Suppressor macrophage treated with lipopolysaccharide for 4 hours (primary cell): ENCODE measurements around the gene CBLN1.

Experiments
- DNase-seq: peaks from one replicate; pipeline ENCODE4 v3.0.0-alpha.2; 2020

The CBLN1 gene

DNA sequence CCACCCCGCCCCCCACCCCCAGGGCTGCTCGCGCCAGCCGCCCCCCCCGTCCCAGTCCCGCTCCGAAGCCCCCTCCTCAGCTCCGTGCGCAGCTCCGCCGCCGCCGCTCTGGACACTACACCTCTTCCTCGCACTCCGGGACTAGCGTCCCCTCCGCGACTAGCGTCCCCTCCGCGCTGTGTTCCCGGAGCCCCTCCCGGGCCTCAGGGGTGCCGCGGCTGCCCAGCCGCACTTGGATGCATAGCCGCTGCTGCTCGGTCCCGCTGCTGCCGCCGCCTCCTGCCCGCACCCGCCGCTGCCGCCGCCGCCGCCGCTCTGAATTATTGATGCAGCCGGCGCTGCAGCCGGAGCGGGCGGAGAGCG is at the start of gene CBLN1:
Gene CBLN1, minus strand, starts transcription at position 359 of the 363 bp plus-strand sequence. CDS start 373 bp downstream, outside the sequence.
- no peak for DNase-seq

DNA sequence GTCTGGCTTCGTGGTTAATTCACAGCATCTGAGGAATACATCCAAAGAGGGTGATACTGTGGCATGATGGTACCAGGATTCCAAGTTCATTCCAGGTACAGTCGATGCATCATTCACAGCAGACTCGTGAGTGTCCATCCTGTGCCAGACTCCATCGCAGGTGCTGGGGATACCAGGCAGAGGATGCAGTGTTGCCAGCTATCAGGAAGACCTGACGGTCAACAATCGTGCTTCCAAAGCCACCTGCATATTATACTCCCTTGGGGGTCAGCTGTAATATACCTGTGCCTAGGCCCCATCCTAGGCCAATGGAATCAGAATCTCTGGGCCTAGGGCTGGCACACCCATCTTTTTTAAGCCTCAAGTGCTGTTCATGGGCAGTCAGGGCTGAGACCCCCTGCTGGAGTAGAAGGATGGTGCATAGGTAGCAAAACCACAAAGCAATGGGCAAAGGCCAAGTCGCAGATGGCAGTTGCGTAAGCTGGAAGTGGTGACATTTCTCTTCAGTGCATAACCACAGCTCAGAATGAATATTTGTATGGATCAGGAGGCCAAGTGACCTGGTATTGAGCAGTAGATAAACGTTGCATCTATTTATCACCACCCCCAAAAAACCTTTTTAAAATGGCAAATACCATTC is 49.0 kb upstream of the CBLN1 start:
- DNase-seq: no peak

DNA sequence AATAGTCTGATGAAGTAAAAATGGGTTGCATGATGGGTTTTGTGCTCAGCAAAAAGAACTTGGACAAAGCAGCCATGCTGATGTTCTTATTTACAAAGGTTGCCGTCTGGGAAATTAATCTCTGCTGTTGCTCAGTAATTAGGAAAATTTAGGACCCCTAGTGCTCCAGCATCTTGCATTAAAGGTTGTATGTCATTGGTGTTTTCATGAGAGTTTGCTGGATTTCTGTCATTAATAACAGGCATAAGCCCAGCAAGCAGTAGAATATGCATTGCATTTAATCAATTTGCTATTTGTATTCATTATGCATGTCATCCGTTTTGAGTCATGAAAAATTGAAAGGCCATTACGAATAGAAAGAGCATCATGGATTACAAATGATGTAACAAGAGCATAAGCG is 46.7 kb upstream of the CBLN1 start:
- no peak for DNase-seq

DNA sequence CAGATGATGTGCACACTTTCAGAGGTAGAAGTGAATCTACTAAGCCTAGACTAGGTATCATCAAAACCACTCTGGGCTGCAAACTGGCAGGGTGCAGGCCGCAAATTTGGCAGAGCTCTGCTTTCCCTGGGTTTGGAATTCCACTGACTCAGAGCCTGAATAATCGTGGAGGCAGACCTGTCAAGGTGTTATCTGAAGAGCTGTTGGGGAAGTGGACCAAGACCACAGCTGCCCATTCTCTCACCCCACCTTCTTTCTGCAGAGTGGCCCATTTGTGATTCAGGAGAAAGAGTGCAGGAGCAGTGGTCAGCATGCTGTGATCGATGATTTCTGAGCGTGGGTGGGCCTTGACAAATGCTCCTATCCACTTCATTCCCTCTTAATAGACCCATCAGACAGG is 45.8 kb upstream of the CBLN1 start:
- DNase-seq: no peak

DNA sequence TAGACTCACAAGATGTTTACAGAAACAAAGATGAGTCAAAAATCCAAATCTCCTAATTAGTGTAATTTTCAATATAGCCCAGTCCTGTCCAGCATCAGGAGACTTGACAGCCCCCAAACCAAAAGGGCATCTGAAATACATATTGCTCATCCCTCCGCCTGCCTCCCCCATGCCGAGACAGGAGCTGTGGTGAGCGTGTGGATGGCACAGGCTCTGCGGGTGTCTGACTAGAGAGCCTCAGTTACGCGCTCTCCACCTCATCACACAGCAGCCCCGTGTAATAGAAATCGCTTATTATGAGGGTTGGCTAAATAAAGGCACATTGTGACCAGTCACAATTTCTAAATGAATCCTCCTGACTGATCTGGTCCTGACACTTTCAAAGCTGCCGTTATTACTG is 43.1 kb upstream of the CBLN1 start:
- no peak for DNase-seq

DNA sequence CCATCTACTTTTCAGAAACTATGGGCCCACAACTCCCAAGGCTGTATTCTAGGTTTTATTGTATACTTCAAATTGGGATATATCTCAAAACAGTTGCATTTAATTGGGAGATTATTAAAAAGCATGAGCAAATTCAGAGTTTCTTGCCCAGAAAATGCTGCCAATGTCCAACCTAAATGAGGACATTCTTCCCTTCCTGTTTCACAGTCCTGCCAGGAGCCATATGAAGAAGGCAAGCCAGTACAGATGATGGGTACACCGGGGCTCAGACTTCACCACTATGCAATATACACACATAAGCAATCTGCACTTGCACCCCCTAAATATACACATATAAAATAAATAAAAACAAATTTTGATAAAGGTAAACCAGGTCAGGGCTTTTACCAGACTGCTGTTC is 34.0 kb upstream of the CBLN1 start:
- DNase-seq: no peak

DNA sequence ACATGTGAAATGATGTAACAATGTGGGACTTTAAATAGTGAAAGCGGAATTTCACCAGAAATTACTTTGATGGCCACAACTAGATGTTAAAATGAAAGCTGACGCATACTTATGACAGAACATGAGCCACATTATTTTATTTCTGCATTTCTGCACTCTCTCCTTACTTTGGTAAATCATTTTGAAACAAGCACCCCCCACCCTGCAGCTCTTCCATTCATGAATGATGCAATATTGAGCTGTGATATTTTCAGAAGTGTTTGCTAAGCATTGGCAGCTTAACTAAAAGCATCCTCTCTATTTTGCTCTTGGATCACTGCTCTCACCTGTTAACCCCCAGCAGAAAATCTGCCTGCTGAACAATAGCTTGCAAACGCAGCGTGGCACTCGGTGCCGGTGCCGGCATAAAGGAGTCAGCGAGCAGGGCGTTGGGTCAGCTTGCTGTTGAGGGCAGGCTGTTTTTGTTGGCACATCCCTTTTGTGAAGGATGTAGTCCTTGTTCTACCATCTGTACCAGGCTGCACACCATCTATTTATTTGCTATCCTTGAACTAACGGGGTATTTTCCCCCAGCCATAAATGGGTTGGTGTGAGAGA is 30.8 kb upstream of the CBLN1 start:
- DNase-seq: no peak

DNA sequence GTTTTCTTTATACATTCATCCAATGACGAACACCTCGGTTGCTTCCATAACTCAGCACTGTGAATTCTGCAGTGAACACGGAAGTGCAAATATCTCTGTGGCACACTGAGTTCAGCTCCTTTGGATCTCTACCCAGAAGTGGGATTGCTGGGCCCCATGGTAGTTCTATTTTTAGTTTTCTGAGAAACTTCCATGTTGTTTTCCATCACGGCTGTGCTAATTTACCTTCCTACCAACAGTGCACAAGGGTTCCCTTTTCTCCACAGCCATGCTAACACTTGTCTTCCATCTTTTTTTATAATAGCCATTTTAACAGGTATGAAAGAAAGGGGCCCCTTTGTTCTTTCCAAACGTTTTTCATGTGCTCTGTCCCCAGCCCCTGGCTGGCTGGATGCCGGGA is 30.2 kb upstream of the CBLN1 start:
- DNase-seq: no peak

DNA sequence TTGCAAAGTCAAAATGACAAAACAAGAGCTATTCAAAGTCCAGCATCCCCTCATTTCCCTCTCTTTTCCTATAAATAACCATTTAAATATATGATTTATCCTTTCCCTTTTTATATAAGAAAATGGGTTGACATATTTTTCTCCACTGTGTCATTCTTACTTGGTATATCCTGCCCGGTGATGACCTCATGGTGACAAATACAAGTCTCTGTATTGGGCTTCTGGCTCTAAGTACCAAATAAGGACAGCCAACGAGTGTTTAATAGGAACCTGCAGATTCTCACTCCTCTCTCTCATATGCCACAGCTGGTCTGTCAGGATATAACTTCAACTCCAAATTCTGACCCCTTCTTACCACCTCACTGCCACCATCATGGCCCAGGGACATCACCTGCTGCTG is 25.5 kb upstream of the CBLN1 start:
- no peak for DNase-seq

DNA sequence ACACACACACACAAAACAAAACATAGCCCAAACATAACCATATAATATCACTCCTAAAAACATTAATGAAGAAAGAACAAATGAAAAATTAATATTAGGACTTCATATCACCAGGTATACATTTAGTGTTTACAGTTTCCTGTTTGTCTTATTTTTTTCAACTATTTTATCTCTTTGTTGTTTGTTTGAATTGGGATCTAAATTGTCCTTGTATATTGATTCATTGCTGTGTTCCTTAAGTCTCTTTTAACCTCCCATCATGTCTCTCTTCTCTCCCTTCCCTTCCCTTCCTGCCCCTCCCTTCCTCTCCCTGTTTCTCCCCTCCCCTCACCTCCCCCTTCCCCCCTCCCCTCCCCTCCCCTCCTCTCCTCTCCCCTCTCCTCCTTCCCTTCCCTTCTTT is 23.8 kb upstream of the CBLN1 start:
- DNase-seq: no peak

DNA sequence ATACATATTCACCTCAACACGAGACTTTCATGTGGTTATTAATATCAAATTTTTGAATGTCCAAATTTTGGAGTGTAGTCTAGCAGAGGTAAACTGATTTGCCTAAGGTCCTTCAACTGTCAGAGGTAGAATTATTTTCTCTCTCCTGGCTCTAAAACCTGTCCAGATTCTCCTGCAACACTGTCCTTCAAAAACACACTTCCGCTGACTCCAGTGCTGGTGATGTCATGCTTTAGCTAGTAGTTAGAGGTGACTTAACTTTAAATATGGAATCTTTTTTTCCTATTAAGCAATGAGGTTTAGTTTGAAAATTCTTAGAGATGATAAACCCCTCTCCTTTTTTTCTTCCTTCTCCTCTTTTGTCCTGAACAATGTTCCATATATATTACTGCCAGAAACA is 10.8 kb upstream of the CBLN1 start:
- no peak for DNase-seq

DNA sequence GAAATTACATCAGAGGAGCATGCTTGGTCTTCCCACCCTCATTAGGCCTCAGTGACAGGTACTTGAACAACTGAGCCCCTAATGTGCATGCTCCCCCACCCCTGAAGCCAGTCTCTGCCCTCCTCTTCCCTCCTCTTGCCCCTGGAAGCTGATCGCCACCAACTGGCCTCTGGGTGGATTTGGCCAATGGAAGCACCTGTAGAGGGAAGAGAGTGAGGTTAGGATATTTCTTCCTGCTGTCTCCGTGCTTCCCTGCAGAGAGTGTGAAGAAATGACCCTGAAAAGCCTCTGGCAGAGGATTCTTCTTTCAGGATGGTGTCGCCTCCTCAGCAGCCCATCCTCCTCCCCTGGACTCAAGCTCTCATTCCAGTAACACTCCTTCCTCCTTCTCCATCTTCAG is 5.9 kb upstream of the CBLN1 start:
- DNase-seq: no peak

DNA sequence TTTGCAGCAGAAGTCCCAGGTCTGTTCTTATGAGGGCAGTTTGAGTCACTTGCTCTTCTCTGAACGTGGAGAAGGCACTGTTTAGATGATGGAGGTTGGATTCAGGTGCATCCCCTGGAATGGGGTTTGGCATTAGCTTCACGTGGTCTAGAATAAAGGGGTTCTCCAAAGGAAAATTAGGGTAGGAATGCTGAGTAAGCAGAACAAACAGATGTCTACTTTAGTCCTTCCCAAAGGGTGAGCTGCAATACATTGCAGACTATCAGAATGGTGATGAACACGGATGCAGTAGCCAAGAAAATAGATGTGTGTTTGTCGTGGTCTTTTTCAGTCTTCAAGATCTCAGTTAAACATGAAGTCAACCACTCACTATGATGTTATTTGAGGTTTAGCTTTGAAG is 3.3 kb upstream of the CBLN1 start:
- DNase-seq: no peak

DNA sequence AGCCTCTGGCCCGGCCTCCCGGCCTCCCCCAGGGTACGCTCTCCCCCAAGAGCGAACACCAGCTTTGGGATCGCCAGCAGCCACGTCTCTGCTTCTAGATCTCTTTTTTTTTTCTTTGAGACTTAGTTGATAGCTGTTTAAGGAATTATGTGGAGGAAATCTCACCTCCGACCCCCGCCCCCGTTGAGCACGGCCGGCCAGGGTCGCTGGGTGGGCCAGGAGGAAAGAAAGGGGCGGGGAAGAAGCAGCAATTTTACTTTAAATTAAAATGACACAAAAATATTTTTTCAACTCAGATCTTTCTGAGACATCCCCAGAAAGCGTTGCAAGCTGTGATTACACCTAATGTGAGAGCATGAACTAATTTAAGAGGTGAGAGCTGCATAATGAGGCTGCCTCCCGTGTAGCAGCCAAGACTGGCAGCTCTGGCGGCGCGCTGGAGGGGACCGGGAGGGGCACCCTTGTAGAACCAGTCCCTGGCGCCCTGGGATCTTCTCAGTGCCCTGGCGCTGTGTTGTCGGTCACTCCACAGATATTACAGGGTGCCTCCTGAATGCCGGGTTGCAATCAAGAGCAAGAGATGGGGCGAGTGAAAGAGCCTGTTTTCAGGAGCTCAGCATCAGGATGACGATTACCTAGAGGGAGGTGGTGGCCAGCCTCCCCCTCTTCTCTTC is 1.9 kb upstream of the CBLN1 start:
- DNase-seq: no peak

DNA sequence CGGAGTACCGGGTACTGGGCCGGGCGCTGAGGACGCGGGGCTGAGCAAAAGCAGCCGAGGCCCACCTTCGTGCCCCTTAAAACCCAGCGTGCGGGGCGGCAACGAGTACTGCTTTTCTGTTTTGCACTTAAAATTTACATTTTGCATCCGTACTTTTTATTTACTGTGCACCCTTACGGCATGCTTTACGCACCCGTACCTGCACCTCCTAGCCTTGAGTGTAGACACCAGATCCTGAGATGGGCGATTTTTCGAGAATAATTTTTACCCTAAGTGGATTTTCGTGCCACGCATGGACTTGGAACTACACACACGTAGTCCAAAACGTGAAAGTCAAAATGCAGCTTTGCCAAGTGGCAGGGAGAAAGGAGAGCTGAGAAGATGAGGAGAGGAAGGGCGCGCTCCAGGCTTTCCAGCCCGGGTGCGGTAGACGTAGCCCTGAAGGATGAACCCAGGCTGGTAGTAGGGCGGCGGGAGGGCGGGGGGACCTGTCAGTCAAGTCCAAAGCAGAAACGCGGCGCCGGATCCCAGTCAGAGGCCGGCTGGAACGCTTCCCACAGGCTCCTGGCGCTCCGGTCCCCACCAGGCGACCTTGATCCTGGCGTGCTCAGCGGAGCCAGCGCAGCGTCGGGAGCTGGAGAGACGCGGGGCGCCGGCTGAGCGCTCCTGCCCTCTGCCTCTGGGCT is 1.2 kb upstream of the CBLN1 start:
- no peak for DNase-seq

DNA sequence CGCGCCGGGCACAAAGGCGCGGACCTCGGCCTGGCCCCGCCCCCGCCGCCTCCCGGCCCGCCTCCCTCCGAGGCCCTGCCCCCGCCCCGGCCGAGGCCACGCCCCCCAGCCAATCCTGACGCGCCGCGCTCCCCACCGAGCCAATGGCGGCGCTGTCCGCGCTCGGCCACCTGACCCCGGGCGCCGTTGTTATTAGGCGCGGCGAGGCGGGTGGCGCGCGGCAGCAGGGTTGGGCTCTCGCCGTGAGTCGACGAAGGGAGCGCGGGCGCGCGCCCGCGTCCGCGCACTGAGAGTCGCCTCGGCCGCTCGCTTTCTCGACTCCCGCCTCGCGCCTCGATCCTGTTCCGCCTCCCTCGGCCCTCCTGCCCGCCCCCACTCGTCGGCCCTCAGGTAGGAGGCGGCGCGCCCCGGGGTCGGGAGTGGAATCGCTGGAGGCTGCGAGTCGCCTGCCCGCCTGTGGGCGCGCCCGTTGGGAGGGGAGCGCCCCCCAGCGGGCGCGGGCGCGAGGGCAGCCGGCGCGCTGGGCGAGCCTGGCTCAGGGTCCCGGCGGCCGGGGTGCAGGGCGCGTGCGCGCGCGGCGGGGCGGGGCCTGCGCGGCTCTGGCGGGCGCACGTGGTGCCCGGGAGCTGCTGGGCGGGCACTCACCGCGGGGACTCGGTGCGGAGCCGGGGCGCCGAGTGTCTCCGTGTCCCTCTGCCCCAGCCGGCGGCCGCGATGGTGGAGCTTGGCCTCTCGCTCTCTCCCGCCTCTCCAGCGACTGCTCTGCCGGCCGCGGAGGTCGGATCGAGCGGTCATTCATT is 405 bp upstream of the CBLN1 start:
- DNase-seq: peak; percentile 93

DNA sequence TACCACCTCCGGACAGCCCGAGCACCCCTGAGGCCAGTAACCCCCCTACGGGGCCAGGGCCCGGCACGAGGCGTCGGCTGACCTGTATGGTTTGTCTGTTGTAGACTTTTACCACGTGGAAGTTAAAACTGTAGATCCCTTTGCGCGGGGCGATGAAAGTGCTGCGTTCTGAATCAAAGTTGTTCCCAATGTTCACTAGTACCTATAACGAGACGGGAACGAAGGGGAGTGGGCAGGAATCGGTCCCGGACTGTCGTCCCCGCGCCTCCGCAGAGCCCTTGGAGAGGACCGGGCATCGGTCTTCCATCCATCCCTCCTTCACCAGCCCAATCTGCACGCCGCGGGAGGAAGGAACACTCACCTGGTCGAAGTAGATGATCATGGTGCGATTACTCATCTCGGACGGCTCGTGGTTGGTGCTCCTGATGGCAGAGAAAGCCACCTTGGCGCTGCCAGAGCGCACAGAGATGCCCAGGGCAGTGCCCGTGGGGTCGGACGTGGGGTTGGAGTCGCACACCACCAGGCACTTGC is 732 bp downstream of the CBLN1 start:
- DNase-seq: no peak

DNA sequence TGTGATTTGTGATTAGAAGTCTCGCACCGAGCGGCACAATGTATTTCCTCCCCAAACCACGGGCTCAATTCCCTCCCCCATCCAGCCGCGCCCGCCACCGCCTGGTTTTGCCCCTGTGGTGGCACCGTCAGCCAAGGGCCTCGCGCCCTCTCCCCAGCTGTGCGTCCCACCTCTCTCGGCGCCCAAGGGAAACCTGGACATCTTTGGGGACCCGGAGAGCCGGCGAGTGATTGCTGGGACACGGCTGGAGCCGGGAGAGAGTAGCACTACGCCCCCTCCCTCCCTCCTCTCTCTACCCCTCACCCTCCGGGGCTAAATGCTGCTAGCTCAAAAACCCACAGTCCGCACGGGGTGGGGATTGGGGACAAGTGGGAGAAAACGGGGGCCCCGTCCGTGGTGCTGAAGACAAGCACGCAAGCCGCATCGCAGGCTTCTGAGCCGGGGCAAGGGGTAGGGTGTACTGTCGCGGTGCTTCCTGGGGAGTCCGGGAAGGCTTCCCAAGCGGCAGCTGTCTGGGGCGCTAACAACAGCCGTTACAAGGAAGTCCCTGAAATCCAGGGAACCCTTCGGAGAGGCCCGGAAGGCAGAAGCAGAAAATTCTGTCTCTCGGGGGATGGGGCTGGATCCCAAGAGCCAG is 1.4 kb downstream of the CBLN1 start:
- DNase-seq: no peak

DNA sequence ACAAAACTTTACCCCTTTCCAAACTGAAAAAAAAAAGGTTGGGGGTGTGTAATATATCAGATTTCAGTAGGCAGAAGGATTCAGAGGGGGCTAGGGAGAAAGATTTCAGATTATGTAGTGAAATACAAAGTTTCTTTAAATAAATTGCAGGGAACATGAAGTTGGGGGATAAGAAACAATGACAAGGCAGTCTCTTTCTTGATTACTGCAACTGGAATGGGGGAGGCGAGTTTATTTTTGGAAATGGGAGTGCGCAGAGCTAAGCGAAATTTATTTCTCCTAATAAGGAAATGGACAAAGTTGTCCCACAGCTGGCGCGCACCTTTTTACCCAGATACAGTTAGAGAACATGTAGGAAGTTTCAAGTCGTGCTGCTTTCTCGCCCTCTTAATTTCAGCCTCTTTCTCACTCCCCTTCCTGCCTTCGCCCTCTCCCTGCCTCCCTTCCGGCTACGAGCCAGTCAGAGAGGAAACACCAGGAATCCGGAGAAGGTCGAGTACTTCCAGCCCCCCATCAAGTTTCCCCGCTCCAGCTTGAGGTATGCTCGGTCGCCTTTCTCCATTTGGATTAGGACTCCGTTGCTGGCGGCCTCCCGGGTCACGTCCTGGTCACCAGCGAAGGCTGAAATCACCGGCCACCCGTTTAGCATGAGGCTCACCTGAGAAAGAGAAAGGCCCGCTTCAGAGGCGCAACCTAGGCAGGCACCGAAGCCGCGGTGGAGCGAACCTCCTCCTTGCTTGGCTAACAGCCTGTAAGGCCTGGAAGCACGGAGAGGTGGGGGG is 2.5 kb downstream of the CBLN1 start:
- DNase-seq: no peak

DNA sequence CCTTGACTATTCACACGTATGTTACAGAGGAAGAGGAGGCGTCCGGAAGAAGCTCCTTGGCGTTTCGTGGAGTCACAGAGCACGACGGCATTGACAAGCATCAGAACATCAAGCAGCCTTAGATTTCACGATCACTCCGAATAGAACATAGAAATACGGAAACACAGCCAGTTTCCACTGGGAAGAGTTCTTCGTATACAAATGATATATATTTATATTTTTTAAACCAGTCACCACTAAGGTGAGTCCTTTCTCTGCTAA is 3.1 kb downstream of the CBLN1 start:
- DNase-seq: no peak

DNA sequence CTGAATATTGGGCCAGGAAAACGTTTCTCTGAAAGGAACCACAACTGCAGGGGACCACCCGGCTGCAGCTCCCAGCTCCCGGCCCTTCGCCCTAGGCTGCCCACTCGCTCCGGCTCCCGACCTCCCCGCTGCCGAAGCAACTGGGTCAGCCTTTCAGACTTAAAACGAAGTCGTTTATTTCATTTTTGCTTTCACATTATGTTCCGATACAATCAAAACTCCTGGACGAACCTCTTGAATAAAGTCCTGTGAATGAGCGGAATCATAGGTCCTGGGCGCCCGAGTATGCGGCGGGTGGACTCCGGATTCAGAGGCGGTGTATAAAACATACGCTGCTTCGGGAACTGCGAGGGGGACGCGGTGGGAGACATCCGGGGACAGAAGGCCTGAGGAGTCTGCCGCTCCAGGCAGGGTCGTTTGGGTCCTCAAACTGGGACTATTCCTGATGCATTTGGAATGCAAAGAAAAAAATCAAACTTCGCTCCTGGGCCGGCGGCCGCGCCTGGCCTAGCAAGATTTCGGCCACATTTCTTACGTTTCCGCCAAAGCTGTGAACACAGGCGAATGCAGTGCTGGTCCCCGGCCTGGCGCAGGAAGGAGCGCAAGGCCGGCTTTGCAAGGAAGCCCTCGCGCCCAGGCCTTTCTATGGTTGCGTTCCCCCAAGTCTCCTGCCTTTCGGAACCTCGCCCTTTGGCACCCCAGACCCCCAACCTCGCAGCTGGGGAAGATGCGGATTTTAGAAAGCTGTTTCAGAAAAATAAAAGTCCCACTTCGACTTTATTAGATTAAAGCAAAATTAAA is 3.7 kb downstream of the CBLN1 start:
- DNase-seq: no peak
